Loucy (cell line): ENCODE results near the gene PARVA.

Source experiments
- EZH2phosphoT487 ChIP-seq: fragments of 200-600 bp; IDR thresholded peaks from 2 replicates; pipeline ENCODE4 v1.6.1; 2018; ENCODE audit warnings: antibody characterized with exemption, mild to moderate bottlenecking, moderate library complexity, borderline replicate concordance
- TF ChIP-seq, protein P1 (sequence below): fragments of 200-600 bp; sonication (generic); conservative IDR thresholded peaks from 2 replicates; pipeline ENCODE4 v1.5.1; 2014; ENCODE audit warnings: mild to moderate bottlenecking, antibody characterized with exemption, low read length

DNA sequence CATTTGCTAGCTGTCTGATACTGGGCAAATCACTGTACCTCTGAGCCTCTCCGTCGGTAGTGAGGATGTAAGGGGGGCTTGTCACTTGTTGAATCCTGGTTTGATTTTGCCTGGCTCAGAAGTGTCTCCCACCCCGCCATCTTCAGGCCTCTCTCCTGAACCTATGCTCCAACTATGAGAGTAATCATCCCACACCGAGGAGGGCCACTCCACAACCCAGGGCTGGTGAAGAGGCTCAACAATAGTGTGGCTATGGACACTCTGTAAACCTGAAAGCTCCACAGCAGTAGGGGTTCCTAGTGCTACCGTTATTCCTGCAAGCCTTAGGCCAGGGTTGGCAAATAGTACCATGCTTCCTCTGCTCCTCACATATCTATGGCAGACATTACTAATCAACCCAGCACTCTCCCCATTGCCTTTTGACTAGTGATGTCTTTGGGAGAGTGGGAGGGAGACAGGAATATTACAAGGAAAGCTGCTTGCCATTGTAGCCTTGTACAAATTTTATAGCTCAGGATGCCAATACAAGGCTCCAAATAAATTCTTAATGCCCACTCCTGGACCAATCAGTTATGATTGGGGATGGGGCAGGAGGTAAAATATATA lies 162.8 kb downstream of the PARVA start:
- no peak for TF ChIP-seq EZH2phosphoT487
- TF ChIP-seq, protein P1, sequence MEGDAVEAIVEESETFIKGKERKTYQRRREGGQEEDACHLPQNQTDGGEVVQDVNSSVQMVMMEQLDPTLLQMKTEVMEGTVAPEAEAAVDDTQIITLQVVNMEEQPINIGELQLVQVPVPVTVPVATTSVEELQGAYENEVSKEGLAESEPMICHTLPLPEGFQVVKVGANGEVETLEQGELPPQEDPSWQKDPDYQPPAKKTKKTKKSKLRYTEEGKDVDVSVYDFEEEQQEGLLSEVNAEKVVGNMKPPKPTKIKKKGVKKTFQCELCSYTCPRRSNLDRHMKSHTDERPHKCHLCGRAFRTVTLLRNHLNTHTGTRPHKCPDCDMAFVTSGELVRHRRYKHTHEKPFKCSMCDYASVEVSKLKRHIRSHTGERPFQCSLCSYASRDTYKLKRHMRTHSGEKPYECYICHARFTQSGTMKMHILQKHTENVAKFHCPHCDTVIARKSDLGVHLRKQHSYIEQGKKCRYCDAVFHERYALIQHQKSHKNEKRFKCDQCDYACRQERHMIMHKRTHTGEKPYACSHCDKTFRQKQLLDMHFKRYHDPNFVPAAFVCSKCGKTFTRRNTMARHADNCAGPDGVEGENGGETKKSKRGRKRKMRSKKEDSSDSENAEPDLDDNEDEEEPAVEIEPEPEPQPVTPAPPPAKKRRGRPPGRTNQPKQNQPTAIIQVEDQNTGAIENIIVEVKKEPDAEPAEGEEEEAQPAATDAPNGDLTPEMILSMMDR: no peak
